ENCODE measurements around the gene SLC26A3.
"Not testable (repeated sequence)": the region's sequence is repeated elsewhere in the genome, so short reads cannot be mapped to it uniquely, and the experiment has no call there.

Gene SLC26A3

DNA sequence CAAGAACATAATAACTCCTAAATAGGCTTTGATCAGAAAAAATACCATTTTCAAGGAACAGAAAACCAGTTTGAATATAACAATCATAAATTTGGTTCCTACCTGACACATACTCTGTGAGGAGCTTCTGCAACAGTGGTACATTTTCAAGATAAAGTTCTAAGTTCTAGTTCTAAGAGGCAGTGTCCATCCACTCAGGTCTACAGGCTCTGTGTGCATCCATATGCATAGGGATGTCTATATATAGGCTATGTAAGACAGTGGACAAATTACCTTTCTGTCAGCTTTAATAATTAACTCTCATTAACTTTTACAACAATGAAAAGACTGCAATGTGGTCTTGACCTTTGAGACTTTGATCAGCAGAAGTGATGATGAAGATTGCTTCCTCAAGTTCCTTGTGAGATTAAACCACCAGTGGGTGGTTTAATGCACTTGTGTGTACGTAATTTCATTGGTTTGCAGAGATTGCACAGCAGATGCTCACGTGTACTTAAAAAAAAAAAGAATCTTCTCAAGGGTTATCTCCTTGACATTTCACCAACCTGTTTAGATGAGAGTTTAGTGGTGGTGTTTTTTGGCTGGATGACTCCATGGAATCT, at the start of gene SLC26A3:
TSS of gene SLC26A3 (minus strand) at position 215 of the 602 bp plus-strand sequence. CDS start 8,714 bp downstream, outside the sequence.
- DNase-seq = no peak

DNA sequence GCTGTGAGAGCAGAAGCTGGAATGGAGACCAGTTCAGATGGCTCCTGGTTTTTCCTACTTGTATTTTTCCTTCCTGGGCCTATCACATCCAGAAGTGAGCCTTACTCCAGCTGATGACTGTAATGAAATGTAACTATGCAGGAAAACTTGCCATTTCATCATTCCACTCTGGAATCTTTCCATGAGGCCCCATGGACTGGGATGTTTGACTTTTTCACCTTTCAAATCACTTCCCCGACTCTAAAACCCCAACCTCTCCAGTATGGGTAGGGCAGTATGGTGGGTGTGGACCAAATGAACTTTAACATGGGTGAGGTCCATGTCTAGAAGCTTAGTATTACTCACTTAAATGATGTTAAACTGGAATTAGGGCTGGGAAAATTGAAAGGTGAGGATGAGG, 47.6 kb upstream of the SLC26A3 start:
- no peak for DNase-seq

DNA sequence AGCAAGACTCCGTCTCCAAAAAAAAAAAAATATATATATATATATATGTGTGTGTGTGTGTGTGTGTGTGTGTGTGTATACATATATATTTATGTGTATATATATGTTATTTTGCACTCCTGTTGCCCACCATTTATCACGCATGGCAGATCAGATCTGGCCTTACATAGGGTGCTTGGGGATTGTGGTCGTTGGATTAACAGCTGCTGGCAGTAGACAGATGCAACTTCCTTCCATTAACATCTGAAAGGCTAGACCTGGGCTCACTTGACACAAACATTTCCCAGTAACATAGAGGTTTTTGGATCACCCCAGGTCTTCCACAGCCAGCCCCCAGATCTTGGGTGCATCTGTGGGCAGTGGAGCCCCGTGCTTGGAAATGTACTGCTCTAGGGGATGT, 47.2 kb upstream of the SLC26A3 start:
- no peak for DNase-seq

DNA sequence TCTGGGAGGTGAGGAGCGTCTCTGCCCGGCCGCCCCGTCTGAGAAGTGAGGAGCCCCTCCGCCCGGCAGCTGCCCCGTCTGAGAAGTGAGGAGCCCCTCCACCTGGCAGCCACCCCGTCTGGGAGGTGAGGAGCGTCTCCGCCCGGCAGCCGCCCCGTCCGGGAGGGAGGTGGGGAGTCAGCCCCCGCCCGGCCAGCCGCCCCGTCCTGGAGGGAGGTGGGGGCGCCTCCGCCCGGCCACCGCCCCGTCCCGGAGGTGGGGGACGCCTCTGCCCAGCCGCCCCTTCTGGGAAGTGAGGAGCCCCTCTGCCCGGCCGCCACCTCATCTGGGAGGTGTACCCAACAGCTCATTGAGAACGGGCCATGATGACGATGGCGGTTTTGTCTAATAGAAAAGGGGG, 45.2 kb upstream of the SLC26A3 start:
- DNase-seq = not testable (repeated sequence)

DNA sequence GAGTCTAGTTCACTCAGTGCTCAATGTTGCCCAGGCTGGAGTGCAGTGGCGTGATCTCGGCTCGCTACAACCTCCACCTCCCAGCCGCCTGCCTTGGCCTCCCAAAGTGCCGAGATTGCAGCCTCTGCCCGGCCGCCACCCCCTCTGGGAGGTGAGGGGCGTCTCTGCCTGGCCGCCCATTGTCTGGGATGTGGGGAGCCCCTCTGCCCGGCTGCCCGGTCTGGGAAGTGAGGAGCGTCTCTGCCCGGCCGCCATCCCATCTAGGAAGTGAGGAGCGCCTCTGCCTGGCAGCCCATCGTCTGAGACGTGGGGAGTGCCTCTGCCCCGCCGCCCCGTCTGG, 44.8 kb upstream of the SLC26A3 start:
- DNase-seq = not testable (repeated sequence)

DNA sequence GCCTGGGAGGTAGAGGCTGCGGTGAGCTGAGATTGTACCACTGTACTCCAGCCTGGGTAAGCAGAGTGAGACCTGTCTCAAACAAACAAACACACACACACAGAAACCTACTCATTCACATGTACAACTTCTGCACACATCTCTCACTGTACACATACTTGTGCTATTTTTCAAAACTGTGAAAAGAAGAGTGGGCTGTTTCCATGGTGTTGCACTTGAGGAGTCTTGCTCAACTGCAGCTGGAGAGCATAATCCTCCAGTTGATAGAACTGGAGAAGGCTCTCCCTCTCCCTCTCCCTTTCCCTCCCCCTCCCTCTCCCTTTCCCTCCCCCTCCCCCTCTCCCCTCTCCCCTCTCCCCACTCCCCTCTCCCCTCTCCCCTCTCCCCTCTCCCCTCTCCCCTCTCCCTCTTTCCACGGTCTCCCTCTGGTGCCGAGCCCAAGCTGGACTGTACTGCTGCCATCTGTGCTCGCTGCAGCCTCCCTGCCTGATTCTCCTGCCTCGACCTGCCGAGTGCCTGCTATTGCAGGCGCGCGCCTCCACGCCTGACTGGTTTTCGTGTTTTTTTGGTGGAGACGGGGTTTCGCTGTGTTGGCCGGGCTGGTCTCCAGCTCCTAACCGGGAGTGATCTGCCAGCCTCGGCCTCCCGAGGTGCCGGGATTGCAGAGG, 44.3 kb upstream of the SLC26A3 start:
- no peak for DNase-seq

DNA sequence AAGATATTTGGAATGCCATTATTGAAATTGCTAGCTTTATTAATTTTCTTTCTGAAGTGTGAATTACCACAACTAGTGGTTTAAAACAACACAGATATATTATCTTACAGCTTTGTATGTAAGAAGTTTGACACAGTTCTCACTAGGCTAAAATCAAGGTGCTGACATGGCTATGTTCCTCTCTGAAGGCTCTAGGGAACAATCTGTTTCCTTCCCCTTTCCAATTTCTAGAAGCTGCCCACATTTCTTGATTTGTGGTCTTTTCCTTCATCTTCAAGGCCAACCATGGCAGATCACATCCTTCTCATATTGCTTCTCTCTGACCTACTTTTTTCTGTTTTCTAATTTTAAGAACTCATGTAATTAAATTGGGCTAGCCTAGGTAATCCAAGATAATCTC, 43.3 kb upstream of the SLC26A3 start:
- no peak for DNase-seq

DNA sequence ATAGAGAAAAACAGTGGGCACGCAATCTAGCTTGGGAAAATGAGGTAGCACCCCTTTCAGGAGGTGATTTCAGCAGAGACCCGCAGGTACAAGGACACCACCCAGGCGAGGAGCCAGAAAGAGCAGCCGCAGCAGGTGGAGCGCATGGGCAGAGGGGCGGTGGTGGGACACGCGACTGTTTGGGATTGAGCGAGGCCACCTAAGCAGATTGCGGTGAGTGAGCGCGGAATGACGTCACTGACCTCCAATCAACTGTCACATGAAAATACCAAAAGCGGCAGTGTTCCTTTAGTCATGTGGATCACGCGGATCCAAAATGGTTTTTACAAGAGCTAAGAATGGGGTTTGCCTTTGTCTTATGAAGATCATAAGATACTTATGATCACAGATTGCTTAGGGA, 40.2 kb upstream of the SLC26A3 start:
- no peak for DNase-seq

DNA sequence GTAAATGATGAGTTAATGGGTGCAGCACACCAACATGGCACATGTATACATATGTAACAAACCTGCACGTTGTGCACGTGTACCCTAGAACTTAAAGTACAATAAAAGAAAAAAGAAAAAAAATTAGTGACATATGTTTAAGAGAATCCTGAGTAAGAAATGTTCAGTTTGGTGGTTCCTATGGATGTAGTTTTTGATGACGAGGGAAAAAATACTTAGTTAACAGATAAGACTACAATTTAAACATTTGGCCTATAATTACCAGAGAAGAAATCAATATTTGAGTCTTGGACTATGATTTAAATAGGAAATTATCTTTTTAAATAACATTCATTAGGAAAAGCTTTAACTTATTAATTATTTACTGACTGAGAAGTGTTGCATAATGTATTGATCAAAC, 39.2 kb upstream of the SLC26A3 start:
- no peak for DNase-seq

DNA sequence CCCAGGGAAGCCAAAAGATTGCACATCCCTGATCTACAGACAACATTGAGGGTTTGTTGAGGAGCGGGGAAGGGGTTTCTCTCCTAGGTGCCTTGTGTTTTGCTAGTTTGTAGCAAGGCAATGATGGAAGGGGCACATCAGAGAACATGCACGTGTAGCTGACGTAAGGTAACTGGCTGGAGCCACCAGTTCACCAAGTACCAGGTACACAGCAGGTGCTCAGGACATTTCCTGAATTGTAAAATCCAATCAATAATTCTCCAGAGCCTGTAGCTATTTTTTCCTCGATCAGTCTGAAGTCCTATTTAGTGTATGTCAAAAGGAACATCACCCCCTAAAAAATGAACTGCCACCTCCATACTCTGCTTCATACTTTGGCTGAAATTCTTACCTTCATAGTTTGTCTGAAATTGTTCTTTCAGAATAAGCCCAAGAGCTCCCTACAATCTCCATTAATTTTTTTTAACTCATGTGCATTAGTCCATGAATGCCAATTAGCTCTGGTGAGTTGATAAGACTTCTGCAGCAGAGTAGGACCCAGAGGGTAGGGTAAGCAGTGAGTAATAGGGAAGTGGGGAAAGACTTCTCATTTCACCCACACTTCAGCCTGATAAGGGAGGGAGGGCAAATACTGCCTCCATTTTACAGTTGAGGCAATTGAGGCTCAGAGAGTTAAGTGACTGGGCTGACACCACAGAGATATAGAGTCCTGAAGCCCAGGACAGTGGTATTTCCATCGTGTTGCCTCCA, 36.0 kb upstream of the SLC26A3 start:
- DNase-seq = no peak

DNA sequence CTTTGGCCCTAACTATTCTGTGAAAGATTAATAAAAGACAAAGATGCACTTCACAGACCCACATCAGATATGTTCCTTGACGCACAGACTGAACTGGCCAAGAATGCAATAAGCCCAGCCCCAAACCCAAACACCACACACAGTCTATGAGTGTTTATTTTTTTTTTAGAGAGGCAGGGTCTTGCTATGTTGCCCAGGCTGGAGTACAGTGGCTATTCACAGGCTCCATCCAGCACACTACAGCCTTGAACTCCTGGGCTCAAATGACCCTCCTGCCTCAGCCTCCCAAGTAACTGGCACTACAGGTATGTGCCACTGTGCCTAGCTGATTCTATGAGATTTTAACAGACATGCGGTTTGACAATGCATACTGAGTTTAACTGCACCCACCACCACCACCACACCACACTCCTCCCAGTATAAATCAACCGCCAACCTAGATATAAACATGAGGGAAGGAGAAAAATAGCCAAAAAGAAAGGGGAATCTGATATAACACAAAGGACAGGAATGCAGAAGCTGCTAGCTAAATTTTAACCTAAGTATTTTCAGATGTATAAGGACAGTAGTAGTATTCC, 35.1 kb upstream of the SLC26A3 start:
- DNase-seq = no peak

DNA sequence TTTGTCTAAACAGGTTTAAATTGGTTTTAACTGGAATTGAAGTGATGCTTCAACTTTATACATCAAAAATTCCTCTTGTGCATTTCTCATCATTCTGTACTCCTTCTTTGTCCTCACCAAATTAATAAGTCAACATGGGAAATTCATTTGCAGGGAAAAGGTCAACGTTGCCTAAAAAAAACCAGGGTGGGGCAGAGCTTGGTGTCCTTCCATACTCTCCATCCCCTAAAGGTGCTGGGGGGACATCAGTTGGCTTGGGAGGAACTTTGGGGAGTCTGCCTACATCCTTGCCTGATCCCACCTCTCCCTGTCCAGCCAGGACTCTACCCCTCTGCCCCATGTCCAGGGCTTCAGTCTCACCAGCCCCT, 34.1 kb upstream of the SLC26A3 start:
- no peak for DNase-seq

DNA sequence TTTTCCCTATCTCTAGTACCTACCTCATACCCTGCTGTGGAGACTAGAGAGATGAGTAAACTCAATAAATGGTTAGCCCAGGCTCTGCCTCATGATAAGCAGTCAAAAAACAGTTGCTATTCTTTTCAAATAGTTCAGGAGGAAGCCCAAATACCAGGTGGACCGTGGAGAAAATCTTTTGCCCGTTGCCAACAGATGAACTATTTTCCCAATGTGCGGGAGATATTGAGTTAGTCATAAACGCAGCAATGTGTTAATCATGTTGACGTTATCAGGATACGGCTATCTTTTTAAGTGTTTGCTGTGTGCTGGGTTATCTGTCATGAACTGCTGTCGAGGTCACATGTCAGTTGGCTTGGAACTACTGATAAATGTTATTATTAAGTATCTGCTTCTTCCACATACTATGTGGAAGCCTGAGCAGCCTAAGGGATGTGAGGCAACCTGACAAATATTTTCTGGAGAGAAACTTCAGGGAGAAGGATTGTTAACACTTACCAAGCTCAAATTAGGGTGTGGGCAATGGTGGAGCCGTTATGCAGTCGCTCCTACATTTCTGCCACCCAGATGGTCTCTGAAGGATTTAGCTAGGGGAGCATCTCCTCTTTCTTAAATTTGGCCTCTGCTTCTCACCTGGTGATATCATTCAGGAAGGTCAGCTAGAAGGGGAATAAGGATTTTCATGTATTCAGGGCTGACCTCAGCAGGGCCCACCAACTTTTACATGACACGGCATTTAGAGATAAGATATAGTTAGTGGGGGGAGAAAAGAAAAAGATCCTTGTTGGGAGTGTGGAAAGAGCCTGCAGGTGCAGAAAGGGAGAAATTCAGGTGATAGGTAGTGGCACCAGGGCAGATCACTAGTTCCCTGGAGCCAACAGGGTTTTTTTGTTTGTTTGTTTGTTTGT, 33.5 kb upstream of the SLC26A3 start:
- DNase-seq = no peak

DNA sequence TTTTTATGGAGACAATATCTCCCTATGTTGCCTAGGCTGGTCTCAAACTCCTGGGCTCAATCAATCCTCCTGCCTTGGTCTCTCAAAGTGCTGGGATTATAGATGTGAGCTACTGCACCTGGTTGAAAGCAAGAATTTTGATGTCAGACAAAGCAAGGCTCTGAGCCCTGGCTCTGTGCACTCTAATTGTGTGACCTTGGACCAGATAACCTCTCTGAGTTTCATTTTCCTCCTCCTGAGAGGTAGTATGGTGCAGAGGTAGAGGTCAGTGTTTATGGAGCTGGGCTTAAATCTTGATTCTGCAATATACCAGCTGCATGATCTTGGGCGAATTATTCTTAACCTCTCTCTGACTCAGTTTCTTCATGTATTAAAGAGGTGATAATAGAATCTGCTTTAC, 31.4 kb upstream of the SLC26A3 start:
- DNase-seq = no peak

DNA sequence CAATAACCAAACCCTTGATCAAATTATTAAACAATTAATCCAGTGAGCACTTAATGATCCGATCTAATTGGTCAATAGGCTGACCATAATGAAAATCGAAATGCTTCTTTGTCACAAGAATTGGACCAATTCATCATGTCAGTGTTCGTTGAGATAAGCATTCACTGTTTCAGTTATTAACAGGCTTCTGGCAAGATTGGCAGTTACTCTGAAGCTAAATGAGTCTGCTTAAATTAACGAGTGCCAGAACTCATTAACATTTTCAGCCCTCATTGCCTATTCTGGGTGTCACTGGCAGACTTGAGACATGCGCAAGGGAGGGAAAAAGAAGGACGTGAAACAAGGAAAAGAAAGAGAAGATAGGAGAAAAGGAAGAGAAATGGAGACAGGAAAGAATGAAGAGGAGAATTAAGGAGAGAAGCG, 30.7 kb upstream of the SLC26A3 start:
- no peak for DNase-seq

DNA sequence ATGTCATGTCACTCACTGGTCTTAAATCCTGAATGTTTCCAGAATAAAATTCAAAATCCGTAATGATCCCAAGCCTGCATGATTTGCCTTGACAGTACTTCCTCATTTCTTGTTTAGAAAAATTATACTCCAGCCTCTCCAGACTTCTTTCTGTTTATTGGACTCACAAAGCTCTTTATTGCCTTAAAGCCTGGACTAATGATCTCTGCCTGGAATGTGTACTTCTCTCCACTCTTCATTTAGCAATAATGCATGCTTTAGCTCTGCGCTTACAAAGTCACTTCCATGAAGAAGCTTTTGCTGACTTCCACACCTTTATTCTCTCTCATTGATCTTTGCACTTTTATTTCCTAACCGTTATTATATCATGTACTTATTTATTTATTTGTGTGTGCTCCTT, 27.4 kb upstream of the SLC26A3 start:
- no peak for DNase-seq

DNA sequence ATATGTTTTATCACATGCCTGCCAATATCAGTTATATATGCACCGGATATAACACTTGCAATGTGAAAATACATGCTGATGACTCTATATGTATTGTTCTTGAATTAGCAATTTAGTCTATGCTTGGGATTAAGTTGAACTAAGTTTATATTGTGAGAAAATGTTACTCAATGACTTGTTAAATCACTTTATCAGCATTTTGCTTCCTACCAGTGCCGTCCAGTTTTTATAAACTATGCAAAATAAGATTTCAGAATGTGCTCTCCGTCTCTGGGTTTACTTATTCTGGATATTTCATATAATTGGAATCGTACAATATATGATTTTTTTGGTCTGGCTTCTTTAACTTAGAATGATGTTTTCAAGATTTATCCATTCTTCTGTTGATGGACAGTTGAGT, 25.5 kb upstream of the SLC26A3 start:
- no peak for DNase-seq

DNA sequence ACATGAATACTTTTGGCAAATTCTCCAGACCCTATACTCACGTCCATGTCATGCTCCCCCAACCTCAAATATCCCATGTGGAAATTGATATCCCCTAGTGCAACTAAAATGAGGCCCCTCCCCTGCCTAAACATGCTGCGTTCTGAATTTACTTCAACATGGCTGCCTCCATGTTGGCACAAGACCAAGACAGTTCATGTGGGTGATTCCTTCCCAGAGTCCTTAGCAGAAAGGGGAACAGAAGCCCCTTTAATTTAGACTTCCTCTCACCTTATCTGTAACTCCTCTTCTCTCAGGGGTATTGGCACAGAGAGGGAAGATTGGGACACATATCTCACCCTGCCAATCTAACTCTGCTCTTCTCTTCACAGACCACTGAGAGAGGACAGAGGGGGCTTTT, 24.5 kb upstream of the SLC26A3 start:
- no peak for DNase-seq

DNA sequence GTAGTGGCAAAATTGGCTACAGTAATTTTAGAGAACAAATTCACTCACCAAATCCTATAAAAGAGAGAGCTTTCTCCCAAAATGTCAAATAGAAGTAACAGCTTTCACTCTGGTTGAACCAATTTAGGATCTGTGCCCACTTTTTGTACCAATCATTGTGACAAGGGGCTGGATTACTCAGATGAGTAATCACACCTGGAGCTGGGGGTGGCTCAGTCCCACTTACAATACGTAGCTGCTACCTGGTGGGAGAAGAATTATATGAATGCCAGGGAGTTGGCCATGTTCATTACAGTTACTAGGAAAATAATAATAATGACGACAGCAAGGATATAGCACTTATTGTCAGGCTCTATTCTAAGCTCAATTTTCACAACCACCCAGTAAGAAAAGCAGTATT, 23.4 kb upstream of the SLC26A3 start:
- DNase-seq = no peak

DNA sequence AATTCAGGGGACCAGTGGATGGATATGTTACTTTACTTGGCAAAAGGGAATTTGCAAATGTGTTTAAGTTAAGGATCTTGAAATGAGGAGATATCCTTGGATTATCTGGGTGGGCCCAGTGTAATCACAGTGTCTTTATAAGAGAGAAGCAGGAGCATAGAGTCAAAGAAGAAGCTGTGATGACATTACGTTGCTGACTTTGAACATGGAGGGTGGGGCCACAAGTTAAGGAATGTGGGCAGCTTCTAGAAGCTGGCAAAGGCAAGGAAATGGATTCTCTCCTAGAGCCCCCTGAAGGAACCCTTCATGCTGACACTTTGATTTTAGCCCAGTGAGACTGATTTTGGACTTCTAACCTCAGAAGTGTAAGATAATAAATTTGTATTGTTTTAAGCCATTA, 21.8 kb upstream of the SLC26A3 start:
- DNase-seq = no peak

DNA sequence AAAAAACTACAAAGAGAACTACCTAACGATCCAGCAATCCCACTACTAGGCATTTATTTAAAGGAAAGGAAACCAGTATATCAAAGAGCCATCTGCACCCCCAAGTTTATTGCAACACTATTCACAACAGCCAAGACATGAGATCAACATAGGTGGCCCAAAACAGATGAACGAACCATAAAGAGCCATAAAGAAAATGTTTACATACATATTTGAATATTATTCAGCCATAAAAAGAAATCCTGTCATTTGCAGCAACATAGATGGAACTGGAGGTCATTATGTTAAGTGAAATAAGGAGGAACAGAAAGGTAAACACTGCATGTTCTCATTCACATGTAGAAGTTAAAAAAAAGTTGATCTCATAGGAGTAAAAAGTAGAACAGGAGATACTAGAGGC, 15.6 kb upstream of the SLC26A3 start:
- DNase-seq = no peak

DNA sequence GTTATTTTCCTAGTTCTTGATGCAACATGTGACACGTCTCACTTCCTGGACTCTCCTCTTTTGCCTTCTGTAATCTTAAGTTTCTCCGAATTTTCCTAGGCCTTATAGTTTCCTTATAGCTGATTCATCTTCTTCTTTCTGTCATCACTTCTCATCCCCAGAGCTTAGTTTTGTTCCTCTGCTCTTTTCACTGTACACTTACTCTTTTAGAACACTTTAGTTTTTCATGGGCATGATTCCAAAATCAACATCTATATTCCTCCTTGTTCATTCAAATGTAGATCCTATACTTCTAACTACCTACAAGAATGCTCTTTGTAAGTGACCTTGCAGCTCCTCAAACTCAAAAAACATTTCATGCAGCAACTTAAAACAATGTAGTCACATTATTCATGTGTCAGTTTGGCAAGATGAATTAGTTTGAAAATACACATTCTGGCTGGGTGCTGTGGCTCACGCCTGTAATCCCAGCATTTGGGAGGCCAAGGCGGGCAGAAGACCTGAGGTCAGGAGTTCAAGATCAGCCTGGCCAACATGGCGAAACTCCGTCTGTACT, 13.1 kb upstream of the SLC26A3 start:
- DNase-seq = no peak

Measured in NCI-H146 (cell line).